Ascending aorta (tissue), 2 donors: Measurements from ENCODE around the gene RCAN3. TPM values are rescaled to one million over a fixed set of nuclear protein-coding genes. Genes with fewer than 3 reads are reported as not detected.
"Not testable (repeated sequence)": the region's sequence is repeated elsewhere in the genome, so short reads cannot be mapped to it uniquely, and the experiment has no call there.

ENCODE experiments used
- DNase-seq, 2 donors: peaks; one replicate each; pipeline ENCODE4 v3.0.0-alpha.2; 2019; ENCODE audit warnings: low spot score in 2 of 2
- H3K27ac ChIP-seq, 2 donors: fragments of 200-600 bp; sonication (generic); one replicate each; pipeline ENCODE4 v1.5.1; 2016 to 2017; ENCODE audit warnings: mild to moderate bottlenecking in 1 of 2
- H3K27me3 ChIP-seq: fragments of 200-600 bp; sonication (generic); one replicate; pipeline ENCODE4 v1.5.1; 2017
- H3K36me3 ChIP-seq, 2 donors: fragments of 200-600 bp; sonication (generic); one replicate each; pipeline ENCODE4 v1.5.1; 2016
- H3K4me1 ChIP-seq, 2 donors: fragments of 200-600 bp; sonication (generic); one replicate each; pipeline ENCODE4 v1.5.1; 2016 to 2017; ENCODE audit warnings: mild to moderate bottlenecking in 1 of 2
- H3K4me3 ChIP-seq, 2 donors: fragments of 200-600 bp; sonication (generic); one replicate each; pipeline ENCODE4 v1.5.1; 2016 to 2017; ENCODE audit warnings: mild to moderate bottlenecking in 1 of 2
- H3K9me3 ChIP-seq, 2 donors: fragments of 200-600 bp; sonication (generic); one replicate each; pipeline ENCODE4 v1.5.1; 2016
- intact Hi-C: fragments of 100-400 bp; cut with DNase I; formaldehyde crosslinking; loops from one replicate; pipeline ENCODE4 v1.15.1; 2023
- total RNA-seq: library from RNA; depleted of rRNA; stranded (reverse); fragments of >200 nt; gene quantifications from one replicate; pipeline ENCODE4 v1.1.0, GENCODE V29; 2016
- TF ChIP-seq, protein P1 (sequence below), 3 experiments: fragments of 200-600 bp in 2 of 3; fragments of 450-650 bp in 1 of 3; sonication (generic) in 2 of 3; IDR thresholded peaks; one replicate each; pipeline ENCODE4 v1.5.1; 2016 to 2019; ENCODE audit warnings: antibody characterized with exemption in 3 of 3, mild to moderate bottlenecking in 1 of 3, moderate library complexity in 1 of 3

RCAN3 gene
- total RNA-seq, 1 donor from 2014 or later: 2.0 TPM

DNA sequence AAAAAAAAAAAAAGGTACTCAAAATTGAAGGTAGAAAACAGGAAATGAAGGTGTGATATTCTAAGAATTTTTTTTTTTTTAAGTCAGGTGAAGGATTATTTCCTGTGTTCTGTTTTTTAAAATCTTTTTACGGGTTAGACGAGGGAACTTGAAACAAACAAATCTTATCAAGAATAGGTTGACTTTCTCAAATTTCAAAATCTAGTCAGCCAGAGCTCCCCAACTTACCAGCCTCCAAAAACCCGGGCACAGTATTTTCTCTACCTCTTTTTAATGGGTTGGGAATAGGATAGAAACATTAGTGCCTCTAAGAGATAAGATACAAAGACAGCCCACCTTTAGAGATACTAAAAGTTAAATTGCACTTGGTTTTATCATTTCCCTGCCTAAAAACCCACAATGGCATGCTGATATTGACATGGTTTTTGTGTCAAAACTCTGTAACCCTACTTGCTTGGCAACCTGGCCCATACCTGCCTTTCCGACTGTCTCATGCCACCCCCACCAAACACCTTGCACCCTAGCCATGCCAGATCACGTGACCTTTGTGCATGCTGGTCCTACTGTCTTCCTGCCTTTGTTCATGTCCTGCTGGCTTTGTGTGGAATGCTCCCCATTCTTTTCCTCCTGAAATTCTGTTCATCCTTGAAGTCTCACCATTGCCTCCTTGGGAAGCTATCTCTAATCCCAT, 4.2 kb downstream of the RCAN3 start:
- Histone ChIP-seq H3K9me3 (no peaks in the 10 kb centered on the region), H3K27me3 (no peaks in the 10 kb centered on the region), H3K4me1 (peaks cover 0 to 3% of the 10 kb centered on the region in 2 donors), H3K4me3 (no peak overlapping the region), H3K27ac (no peak overlapping the region), H3K36me3 (no peaks in the 10 kb centered on the region)
- no peak for DNase-seq
- TF ChIP-seq, protein P1, sequence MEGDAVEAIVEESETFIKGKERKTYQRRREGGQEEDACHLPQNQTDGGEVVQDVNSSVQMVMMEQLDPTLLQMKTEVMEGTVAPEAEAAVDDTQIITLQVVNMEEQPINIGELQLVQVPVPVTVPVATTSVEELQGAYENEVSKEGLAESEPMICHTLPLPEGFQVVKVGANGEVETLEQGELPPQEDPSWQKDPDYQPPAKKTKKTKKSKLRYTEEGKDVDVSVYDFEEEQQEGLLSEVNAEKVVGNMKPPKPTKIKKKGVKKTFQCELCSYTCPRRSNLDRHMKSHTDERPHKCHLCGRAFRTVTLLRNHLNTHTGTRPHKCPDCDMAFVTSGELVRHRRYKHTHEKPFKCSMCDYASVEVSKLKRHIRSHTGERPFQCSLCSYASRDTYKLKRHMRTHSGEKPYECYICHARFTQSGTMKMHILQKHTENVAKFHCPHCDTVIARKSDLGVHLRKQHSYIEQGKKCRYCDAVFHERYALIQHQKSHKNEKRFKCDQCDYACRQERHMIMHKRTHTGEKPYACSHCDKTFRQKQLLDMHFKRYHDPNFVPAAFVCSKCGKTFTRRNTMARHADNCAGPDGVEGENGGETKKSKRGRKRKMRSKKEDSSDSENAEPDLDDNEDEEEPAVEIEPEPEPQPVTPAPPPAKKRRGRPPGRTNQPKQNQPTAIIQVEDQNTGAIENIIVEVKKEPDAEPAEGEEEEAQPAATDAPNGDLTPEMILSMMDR (IDR thresholded peaks at IDR 0.05): no peak
- intact Hi-C loops: no loop called here

- no peaks in the 10 kb centered on the region for H3K9me3 ChIP-seq
- DNase-seq: no peak
- intact Hi-C loops: no loop called here
- peaks cover 0 to 3% of the 10 kb centered on the region in 2 donors for H3K4me1 ChIP-seq
- H3K36me3 ChIP-seq: no peaks in the 10 kb centered on the region
- H3K27me3 ChIP-seq: no peaks in the 10 kb centered on the region
- H3K27ac ChIP-seq: no peak overlapping the region
- TF ChIP-seq, protein P1 (IDR thresholded peaks at IDR 0.05): no peak
- no peak overlapping the region for H3K4me3 ChIP-seq
These were observed 4.8 kb downstream of the RCAN3 start for GRCh38 chr1:24507405-24507804.

DNA sequence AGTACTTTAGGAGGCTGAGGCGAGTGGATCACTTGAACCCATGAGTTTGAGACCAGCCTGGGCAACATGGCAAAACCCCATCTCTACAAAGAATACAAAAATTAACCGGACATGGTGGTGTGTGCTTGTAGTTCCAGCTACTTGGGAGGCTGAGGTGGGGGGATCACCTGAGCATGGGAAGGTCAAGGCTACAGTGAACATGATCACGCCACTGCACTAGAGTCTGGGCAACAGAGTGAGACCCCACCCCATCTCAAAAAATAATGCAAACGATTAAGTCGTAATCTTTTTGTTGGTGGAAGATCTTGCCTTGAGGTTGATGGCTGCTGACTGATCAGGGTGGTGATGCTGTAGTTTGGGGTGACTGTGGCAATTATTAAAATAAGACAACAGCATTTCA, 6.3 kb downstream of the RCAN3 start:
- Histone ChIP-seq H3K4me3 (no peak overlapping the region), H3K9me3 (no peaks in the 10 kb centered on the region), H3K27ac (no peak overlapping the region), H3K4me1 (no peaks in the 10 kb centered on the region), H3K36me3 (no peaks in the 10 kb centered on the region), H3K27me3 (no peaks in the 10 kb centered on the region)
- TF ChIP-seq, protein P1 (IDR thresholded peaks at IDR 0.05): no peak
- intact Hi-C loops: no loop called here
- no peak for DNase-seq

- TF ChIP-seq, protein P1 (IDR thresholded peaks at IDR 0.05): no peak
- H3K36me3 ChIP-seq: no peaks in the 10 kb centered on the region
- no peaks in the 10 kb centered on the region for H3K9me3 ChIP-seq
- intact Hi-C loops: no loop called here
- no peak for DNase-seq
- H3K4me1 ChIP-seq: no peaks in the 10 kb centered on the region
- no peaks in the 10 kb centered on the region for H3K27me3 ChIP-seq
- no peak overlapping the region for H3K4me3 ChIP-seq
- no peak overlapping the region for H3K27ac ChIP-seq
These were observed 11.1 kb downstream of the RCAN3 start for GRCh38 chr1:24513706-24514105.

- H3K27me3 ChIP-seq: no peaks in the 10 kb centered on the region
- no peaks in the 10 kb centered on the region for H3K36me3 ChIP-seq
- no peaks in the 10 kb centered on the region for H3K9me3 ChIP-seq
- H3K27ac ChIP-seq: no peak overlapping the region
- DNase-seq: no peak
- H3K4me3 ChIP-seq: no peak overlapping the region
- intact Hi-C loops: no loop called here
- TF ChIP-seq, protein P1 (IDR thresholded peaks at IDR 0.05): no peak
- no peaks in the 10 kb centered on the region for H3K4me1 ChIP-seq
These were observed 12.3 kb downstream of the RCAN3 start for GRCh38 chr1:24514946-24515345.

DNA sequence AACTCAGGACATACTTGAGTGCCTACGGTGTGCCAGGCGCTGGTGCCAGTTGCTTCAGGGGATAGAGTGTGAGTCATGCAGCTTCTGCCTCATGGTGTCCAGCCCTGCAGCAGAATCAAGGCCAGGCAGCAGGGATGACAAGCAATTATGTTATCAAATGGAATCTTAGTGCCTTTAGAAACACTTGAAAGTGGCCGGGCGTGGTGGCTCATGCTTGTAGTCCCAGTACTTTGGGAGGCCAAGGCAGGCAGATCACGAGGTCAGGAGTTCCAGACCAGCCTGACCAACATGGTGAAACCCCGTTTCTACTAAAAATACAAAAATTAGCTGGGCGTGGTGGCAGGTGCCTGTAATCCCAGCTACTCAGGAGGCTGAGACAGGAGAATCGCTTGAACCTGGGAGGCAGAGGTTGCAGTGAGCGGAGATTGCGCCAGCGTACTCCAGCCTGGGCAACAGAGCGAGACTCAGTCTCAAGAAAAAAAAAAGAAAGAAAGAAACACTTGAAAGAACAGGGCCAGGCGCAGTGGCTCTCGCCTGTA, 13.1 kb downstream of the RCAN3 start:
- DNase-seq, H3K27me3 ChIP-seq, H3K36me3 ChIP-seq, intact Hi-C loops, H3K9me3 ChIP-seq, H3K4me1 ChIP-seq, H3K27ac ChIP-seq, H3K4me3 ChIP-seq: not testable (repeated sequence)
